Rectal smooth muscle tissue (tissue), 1 donor: ENCODE data around the gene DDX1.

Source experiments
- H3K27ac ChIP-seq: one replicate; pipeline ENCODE4 v1.7.0; 2013; ENCODE audit warnings: low read depth, low read length, inconsistent platforms
- H3K27me3 ChIP-seq: one replicate; pipeline ENCODE4 v1.7.0; 2013; ENCODE audit warnings: low read length; ENCODE audit not compliant: control insufficient read depth, insufficient read depth
- H3K36me3 ChIP-seq: one replicate; pipeline ENCODE4 v1.7.0; 2013; ENCODE audit warnings: low read length; ENCODE audit not compliant: control insufficient read depth, insufficient read depth
- H3K4me1 ChIP-seq: one replicate; pipeline ENCODE4 v1.7.0; 2013; ENCODE audit warnings: low read length; ENCODE audit not compliant: control insufficient read depth, insufficient read depth
- H3K4me3 ChIP-seq: one replicate; pipeline ENCODE4 v1.7.0; 2013; ENCODE audit warnings: low read length
- H3K9ac ChIP-seq: one replicate; pipeline ENCODE4 v1.7.0; 2013; ENCODE audit warnings: low read length

The DDX1 gene

DNA sequence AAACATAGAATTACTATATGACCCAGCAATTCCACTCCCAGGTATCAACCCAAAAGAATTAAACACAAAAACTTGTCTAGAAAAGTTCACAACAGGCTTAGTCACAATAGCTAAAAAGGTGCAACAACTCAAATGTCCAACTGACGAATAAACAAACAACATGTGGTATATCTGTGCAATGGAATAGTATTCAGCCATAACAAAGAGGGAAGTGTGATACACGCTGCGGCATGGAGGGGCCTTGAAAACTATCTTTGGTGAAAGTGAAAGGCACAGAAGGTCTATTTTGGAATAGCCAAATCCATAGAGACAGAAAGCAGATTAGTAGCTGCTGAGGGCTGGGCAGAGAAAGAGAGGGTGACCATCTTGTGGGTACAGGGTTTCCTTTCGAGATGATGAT lies 72.1 kb downstream of the DDX1 start:
- Histone ChIP-seq H3K36me3 (no peaks in the 10 kb centered on the region), H3K27me3 (no peaks in the 10 kb centered on the region), H3K4me1 (no peaks in the 10 kb centered on the region), H3K27ac (no peak overlapping the region), H3K9ac (no peak overlapping the region), H3K4me3 (no peak overlapping the region)

DNA sequence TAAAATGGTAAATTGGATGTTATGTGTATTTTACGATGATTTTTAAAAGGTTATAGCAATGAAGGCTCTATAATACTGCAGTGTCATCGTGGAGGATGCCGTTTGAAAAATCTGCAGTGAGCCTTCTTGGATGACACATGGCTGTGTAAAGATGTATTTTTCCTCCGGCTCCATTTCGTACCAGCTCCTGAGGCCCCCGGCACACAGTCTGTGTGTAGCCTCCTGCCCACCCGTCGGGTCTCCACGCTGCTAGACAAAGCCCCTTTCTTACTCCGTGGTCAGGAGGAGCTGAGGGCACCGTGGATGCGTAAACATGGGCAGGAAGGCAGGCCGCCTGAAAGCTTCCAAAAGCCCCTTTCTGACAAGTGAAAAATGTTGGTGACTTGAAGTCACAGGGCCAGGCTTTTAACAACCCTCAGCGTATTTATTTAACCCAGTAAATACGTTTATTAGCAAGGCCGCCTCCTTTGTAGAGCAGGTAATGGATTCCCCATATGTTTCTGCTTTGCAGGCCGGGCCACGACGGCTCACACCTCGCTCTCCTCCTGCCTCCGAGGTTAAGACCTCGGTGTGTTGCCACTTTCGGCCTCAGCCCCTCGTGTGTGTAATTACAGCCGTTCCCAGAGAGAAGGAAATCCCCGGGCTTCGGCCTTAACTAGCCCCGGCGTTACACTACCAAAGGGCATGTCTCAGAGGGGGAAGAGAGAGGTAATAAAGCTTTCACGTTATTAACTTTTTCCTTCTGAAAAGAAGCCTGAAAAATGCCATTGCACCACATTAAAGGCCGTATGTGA lies 72.8 kb downstream of the DDX1 start:
- Histone ChIP-seq H3K27ac (no peak overlapping the region), H3K9ac (no peak overlapping the region), H3K27me3 (no peaks in the 10 kb centered on the region), H3K4me3 (no peak overlapping the region), H3K4me1 (no peaks in the 10 kb centered on the region), H3K36me3 (no peaks in the 10 kb centered on the region)

DNA sequence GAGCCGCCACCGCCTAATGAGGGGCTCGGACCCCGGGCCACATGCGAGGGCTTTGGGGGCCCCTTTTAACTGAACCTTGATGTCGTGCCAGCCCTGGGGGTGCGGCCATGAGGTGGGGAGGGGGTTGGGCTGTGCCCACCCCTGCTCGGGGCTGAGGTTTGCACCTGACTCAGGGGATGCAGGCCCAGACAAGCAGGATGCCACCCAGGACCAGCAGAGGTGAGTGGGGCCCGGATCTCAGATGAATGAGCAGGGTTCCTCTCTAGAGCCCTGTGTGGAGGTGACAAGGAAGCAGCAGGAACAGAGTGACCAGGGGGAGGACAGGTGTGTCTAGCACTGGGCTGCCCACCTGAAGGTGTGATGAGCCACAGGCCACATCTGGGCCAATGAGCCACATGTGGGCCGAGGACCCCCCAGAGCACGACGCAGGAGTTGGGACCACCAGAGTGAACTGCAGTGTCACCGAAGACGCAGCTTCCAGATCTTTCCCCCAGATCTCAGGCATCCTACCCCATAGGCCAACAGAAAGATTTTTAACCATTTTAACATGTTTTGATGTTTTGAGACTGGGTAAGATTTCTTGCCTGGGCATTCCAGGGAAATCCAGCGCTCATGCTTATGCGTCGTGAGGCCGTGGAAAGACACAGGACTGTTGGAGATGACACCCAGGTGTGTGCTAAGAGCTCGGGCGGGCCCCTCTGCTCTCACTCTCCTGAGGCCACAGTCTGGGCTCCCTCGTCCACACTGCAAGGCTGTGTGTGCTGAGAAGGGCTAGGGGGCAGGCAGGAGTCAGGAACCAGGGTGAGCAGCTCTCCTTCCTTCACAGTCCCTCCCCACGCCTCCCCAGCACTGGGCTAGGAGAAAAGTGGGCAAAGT lies 73.6 kb downstream of the DDX1 start:
- H3K4me1 ChIP-seq: no peaks in the 10 kb centered on the region
- no peaks in the 10 kb centered on the region for H3K36me3 ChIP-seq
- no peak overlapping the region for H3K4me3 ChIP-seq
- H3K9ac ChIP-seq: no peak overlapping the region
- no peaks in the 10 kb centered on the region for H3K27me3 ChIP-seq
- no peak overlapping the region for H3K27ac ChIP-seq

DNA sequence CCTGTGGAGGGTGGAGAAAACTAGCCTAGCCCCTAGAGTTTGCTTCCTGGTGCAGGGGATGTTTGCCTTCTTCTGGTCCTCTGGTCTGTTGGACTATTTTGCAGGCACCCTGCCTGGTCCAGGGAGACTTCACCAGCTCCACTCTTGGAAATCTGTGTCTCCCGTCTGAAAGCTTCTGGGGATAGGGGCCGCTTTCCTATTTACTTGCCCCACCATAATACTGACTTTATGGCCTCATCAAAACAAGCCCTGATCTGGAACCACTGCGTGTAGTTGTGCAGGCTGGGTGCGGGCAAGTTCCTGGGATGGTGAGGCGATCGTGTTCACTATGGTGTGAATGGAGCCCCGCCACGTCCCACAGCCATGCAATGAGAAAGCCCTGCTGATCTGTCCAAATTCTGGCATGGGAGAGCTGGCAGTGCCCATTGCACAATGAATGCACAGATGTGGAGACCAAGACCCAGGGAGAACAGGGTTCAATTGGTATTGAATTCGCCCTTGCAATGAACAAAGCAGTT lies 74.3 kb downstream of the DDX1 start:
- no peaks in the 10 kb centered on the region for H3K4me1 ChIP-seq

DNA sequence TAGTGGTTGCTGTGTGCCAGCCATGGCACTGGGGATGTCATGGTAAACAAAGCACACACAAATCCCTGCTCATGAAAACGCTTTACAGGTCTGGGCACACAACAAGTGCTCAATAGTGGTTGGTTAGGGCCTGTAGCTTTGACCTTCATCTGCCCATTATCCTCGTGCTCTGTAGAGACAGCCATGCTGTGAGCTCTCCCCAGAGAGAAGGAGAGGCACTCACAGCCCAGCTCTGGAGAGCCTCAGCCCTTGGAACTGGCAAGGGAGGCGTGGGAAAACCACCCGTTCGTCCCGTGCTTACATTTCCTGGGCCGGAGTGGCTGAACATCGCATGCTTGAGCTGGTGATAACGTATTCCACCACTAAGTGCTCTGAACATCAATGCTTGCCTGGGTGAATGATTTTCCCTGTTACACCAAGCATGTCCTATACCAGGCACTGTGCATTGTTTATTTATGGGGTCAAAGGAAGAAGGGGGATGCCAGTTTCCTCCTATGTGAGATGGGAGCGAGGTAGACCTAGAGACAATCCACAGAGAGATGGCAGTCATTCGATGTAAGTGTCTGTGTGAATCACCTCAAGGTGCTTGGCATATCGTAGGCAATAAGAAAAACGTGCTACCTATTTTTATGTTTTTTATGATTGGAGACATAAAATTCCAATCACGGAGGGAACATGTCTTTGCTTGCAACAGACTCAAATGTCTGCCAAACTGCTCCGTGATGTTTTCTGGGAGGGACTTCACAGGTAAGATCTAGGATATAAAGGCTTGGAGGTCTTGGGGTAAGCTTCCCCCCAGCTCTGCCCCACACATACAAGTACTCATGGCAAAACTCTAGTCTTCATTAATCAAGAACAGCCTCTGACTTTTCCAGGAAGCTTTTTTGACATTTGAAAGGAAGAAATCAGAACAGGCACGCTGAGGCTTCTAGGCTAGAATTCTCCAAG lies 75.5 kb downstream of the DDX1 start:
- no peak overlapping the region for H3K27ac ChIP-seq
- no peaks in the 10 kb centered on the region for H3K27me3 ChIP-seq
- no peak overlapping the region for H3K4me3 ChIP-seq
- H3K9ac ChIP-seq: no peak overlapping the region
- H3K4me1 ChIP-seq: no peaks in the 10 kb centered on the region
- H3K36me3 ChIP-seq: no peaks in the 10 kb centered on the region

More for the DNA sequence above, 74.3 kb downstream of the DDX1 start:
- Histone ChIP-seq H3K27me3 (no peaks in the 10 kb centered on the region), H3K27ac (no peak overlapping the region), H3K36me3 (no peaks in the 10 kb centered on the region), H3K9ac (no peak overlapping the region), H3K4me3 (no peak overlapping the region)

DNA sequence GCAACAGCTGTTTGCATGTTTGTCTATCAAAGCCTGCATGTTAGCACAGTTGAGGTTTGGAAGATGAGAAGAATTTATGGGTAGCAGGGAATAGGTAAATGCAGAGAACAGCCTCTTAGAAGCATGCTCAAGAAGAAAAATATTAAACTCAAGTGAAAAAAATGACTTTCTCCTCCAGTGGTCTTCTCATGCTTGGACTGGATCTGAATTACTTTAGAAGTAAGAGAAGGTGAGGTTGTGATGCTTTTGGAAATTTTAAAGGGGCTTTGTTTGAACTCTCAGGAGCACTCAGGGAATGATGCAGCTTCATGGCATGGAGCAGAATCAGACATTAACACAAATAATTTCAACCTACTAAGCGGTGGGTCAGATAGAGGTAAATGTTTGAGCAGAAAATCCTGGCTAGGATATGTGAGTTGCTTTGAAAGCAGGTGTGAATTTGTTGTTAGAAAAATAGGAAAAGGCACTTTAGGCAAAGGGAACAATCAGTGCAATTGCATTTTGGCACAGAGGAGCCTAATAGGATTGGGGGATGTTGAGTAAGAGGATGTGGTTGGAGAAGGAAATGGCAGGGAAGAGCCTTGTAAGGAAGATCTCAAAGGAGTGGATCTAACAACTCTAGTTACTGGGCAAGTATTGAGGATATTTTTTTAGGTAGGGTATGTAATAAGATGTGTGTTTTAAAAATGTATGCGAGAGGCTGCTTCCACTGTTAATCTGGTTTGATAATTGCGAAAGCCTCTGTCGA lies 76.3 kb downstream of the DDX1 start:
- Histone ChIP-seq H3K27ac (no peak overlapping the region), H3K4me3 (no peak overlapping the region), H3K27me3 (no peaks in the 10 kb centered on the region), H3K9ac (no peak overlapping the region), H3K4me1 (no peaks in the 10 kb centered on the region), H3K36me3 (no peaks in the 10 kb centered on the region)

DNA sequence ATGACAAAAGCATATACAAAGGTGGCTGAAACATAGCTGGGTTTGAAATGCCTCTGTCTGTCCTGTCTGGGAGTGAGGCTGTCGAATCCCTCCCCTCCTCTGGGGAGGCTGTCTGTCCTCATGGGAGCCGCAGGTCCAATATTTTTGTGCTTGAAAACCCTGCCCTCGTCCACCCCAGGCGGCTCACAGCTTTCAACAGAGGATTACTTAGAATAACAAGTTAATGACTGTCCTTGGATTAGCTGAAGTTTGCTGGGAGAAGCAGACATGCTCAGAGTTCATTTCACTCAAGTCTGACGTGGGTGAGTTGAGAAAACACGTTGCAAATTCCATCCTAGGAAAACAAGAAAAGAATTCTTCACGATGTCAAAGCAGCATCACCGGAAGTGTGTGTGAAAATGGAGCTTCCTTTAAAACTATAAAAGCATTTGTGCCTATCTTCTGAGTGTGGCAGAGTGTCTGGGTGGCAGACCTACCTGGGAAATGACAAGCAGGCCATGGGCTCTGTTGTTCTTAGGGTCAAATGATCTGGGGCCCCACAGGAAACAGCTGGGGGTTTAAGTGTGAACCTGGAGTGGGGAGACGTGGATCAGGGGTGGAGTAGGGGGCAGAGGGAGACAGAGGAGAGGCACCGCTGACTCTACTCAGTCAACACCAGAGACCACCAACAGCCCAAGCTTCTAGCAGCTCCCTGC lies 77.1 kb downstream of the DDX1 start:
- no peak overlapping the region for H3K9ac ChIP-seq
- H3K36me3 ChIP-seq: no peaks in the 10 kb centered on the region
- H3K27ac ChIP-seq: no peak overlapping the region
- H3K4me3 ChIP-seq: no peak overlapping the region
- no peaks in the 10 kb centered on the region for H3K4me1 ChIP-seq
- no peaks in the 10 kb centered on the region for H3K27me3 ChIP-seq

DNA sequence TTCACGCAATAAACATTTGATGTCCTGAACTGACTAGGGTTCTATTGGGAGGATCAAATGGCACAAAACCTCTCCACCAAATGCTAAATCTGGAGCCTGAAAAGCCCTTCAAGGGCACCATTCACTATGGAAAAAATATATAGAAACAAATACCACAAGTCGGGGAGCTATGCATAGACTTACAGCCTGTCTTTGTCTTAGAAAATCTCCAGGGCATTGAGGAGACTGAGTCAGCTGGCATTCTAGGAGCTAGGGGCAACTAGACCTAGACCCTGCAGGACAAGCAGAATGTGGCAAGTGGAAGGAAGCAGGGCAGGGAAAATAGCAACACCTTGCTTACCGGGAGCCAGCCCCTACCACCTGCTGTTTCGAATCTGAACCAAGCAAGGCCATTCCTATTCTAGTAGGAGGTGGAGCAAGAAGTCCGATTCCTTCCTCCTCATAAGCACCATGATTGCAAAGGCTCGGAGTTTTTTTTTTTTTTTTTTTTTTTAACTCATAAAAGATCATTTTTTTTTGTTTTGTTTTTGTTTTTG lies 77.8 kb downstream of the DDX1 start:
- H3K27me3 ChIP-seq: no peaks in the 10 kb centered on the region
- H3K36me3 ChIP-seq: no peaks in the 10 kb centered on the region
- no peak overlapping the region for H3K27ac ChIP-seq
- H3K4me3 ChIP-seq: no peak overlapping the region
- no peak overlapping the region for H3K9ac ChIP-seq
- no peaks in the 10 kb centered on the region for H3K4me1 ChIP-seq

DNA sequence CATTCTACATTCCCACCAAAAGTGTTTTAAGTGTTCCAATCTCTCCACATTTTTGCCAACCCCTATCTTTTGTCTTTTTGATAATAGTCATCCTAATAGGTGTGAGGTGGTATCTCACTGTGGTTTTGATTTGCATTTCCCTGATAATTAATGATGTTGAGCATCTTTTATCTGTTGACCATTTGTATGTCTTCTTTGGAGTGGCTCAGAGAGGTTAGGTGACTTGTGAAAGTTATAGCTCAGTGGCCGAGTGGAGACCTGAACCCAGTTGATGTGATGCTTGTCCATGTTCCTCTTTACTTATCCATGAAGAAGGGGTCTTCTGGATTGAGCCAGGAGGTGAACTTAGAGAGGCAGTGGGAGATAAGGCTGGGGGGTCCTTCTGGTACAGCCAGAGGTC lies 78.8 kb downstream of the DDX1 start:
- Histone ChIP-seq H3K9ac (no peak overlapping the region), H3K4me1 (no peaks in the 10 kb centered on the region), H3K27ac (no peak overlapping the region), H3K27me3 (no peaks in the 10 kb centered on the region), H3K36me3 (no peaks in the 10 kb centered on the region), H3K4me3 (no peak overlapping the region)

DNA sequence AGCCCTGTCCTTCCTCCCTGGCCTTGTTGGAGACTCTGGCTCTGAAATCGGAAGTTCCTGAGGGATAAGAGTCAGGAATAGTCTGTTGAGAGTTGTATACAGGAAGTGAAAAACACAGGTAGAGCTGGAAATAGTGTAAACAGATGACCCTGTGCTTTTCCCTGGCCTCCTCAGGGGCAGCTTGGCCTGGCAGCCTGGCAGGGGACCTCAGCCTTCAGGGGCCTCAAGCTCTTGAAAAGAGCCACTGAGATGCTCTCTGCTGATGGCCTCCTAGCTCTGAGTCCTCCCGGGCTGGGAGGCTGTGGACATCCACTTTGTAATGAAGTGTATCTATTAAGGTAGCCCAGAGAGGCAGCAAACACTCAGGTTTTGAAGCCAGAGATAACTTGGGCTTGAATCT lies 79.3 kb downstream of the DDX1 start:
- H3K27ac ChIP-seq: no peak overlapping the region
- no peak overlapping the region for H3K4me3 ChIP-seq
- no peaks in the 10 kb centered on the region for H3K27me3 ChIP-seq
- no peak overlapping the region for H3K9ac ChIP-seq
- H3K4me1 ChIP-seq: no peaks in the 10 kb centered on the region
- no peaks in the 10 kb centered on the region for H3K36me3 ChIP-seq

DNA sequence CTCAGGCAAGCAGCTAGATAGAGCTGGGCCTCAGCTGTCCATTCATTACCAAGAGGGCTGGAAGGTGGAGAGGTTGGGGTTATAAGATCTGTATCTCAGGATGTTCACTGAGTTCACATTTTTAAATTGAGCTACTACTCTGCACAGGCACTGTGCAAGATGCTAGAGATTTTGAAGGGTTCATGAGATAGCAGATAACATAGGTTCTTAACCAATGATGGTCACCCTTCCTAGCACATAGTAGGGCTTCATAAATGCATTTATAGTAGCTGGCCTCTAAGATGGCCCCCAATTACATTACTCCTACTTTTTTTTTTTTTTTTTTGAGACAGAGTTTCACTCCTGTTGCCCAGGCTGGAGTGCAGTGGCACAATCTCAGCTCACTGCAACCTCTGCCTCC lies 79.7 kb downstream of the DDX1 start:
- Histone ChIP-seq H3K4me1 (no peaks in the 10 kb centered on the region), H3K9ac (no peak overlapping the region), H3K4me3 (no peak overlapping the region), H3K27ac (no peak overlapping the region), H3K36me3 (no peaks in the 10 kb centered on the region), H3K27me3 (no peaks in the 10 kb centered on the region)
